K562 (cell line): ENCODE data around the gene PRRT1. TPM values are rescaled to one million over a fixed set of nuclear protein-coding genes. Genes with fewer than 3 reads are reported as not detected.

Experiments
- ATAC-seq: fragments of 200-7000 bp; cut with Tn5 transposase; 3 replicates; pipeline ENCODE4 v1.9.1; 2020; ENCODE audit warnings: moderate library complexity
- BruUV-seq: library from RNA; stranded (reverse); fragments of 400-500 nt; replicated peaks from 2 replicates; lab custom pipeline; 2021; lab: Mats Ljungman, UMichigan
- CTCF ChIA-PET: fragments of 300-600 bp; formaldehyde crosslinking; extraction: SDS; loops from one replicate; lab custom pipeline; 2021; ENCODE audit warnings: low intra/inter-chr PET ratio; lab: Yijun Ruan, JAX
- POLR2A ChIA-PET: fragments of 300-600, 350-650 bp; sonication (Branson Sonifier 250); formaldehyde crosslinking; extraction: SDS; loops from one replicate; lab custom pipeline; 2021; ENCODE audit warnings: antibody characterized with exemption, inconsistent platforms; lab: Yijun Ruan, JAX
- DNase-seq, 4 experiments: peaks; one replicate each; pipeline versions ENCODE4 v3.0.0 to v3.0.0-alpha.2; 2011 to 2018; ENCODE audit warnings: low spot score in 3 of 4, mixed read lengths in 3 of 4; ENCODE audit errors: extremely low read depth in 1 of 4
- FAIRE-seq: peaks from 2 replicates; lab custom pipeline; 2011; peaks lifted over from hg19 to GRCh38; lab: Jason Lieb, UNC
- H2AFZ ChIP-seq: 2 replicates; pipeline ENCODE4 v1.6.0; 2011; ENCODE audit warnings: low read depth, low read length, control low read depth, inconsistent platforms
- H3K27ac ChIP-seq: fragments of 200-600 bp; 3 replicates; pipeline ENCODE4 v1.8.0; 2011; ENCODE audit warnings: low read depth, mild to moderate bottlenecking, control low read depth, inconsistent platforms, low read length, moderate library complexity, mixed read lengths; ENCODE audit errors: extremely low read depth
- H3K27me3 ChIP-seq, 2 experiments: fragments of 300-600 bp in 1 of 2; 2 replicates in 1 of 2; 3 replicates in 1 of 2; pipeline versions ENCODE4 v1.6.0 to v1.8.0; 2011; ENCODE audit warnings: inconsistent platforms in 2 of 2, low read length in 2 of 2, mild to moderate bottlenecking in 1 of 2, mixed read lengths in 1 of 2, moderate library complexity in 1 of 2; ENCODE audit not compliant: control insufficient read depth in 2 of 2, insufficient read depth in 2 of 2
- H3K36me3 ChIP-seq: fragments of 300-600 bp; 3 replicates; pipeline ENCODE4 v1.8.0; 2011; ENCODE audit warnings: mild to moderate bottlenecking, low read length, inconsistent platforms; ENCODE audit not compliant: control insufficient read depth, insufficient read depth
- H3K4me1 ChIP-seq, 2 experiments: fragments of 200-600 bp in 1 of 2; replicated peaks in 1 of 2; 2 replicates in 1 of 2; 3 replicates in 1 of 2; pipeline versions ENCODE4 v1.5.1 to v1.8.0; 2011; ENCODE audit warnings: inconsistent platforms in 2 of 2, low read length in 2 of 2, mild to moderate bottlenecking in 1 of 2, mixed read lengths in 1 of 2, moderate library complexity in 1 of 2; ENCODE audit not compliant: control insufficient read depth in 2 of 2, insufficient read depth in 2 of 2
- H3K4me2 ChIP-seq: 2 replicates; pipeline ENCODE4 v1.6.1; 2011; ENCODE audit warnings: low read length, control low read depth, inconsistent platforms, mixed read lengths; ENCODE audit not compliant: insufficient read depth
- H3K4me3 ChIP-seq: fragments of 200-600 bp; sonication (generic), shearing (Covaris generic); 2 replicates; pipeline ENCODE4 v1.5.1; 2016; ENCODE audit warnings: control low read depth, inconsistent platforms
- H3K79me2 ChIP-seq: fragments of 200-600 bp; 3 replicates; pipeline ENCODE4 v1.8.0; 2011; ENCODE audit warnings: low read length, inconsistent platforms; ENCODE audit not compliant: control insufficient read depth, insufficient read depth
- H3K9ac ChIP-seq, 2 experiments: 2 replicates each; pipeline versions ENCODE4 v1.6.0 to v1.6.1; 2011; ENCODE audit warnings: low read depth in 2 of 2, low read length in 2 of 2, control low read depth in 1 of 2, inconsistent platforms in 1 of 2, mild to moderate bottlenecking in 1 of 2, mixed read lengths in 1 of 2; ENCODE audit not compliant: insufficient read depth in 1 of 2
- H3K9me1 ChIP-seq: one replicate; pipeline ENCODE4 v1.6.0; 2011; ENCODE audit warnings: inconsistent platforms, mild to moderate bottlenecking, low read length, moderate library complexity; ENCODE audit not compliant: control insufficient read depth, insufficient read depth
- H3K9me3 ChIP-seq: replicated peaks from 2 replicates; pipeline ENCODE4 v1.5.1; 2011; ENCODE audit warnings: low read depth, low read length, inconsistent platforms; ENCODE audit not compliant: control insufficient read depth, insufficient read depth
- H4K20me1 ChIP-seq: replicated peaks from 2 replicates; pipeline ENCODE4 v1.6.1; 2011; ENCODE audit warnings: low read length, inconsistent platforms, mixed read lengths; ENCODE audit not compliant: control insufficient read depth, insufficient read depth
- CHD1 ChIP-seq: fragments of 200-600 bp; sonication (generic); IDR thresholded peaks from one replicate; pipeline ENCODE4 v1.6.1; 2012; ENCODE audit warnings: mild to moderate bottlenecking, moderate library complexity, low read length, inconsistent platforms
- DNMT1 ChIP-seq: fragments of 450-650 bp; IDR thresholded peaks from 2 replicates; pipeline ENCODE4 v1.6.1; 2016; ENCODE audit warnings: antibody characterized with exemption, mild to moderate bottlenecking
- EGR1 ChIP-seq: fragments of 450-650 bp; conservative IDR thresholded peaks from 2 replicates; pipeline ENCODE4 v1.6.1; 2017; ENCODE audit warnings: mild to moderate bottlenecking
- ETV5 ChIP-seq: sonication (generic); formaldehyde crosslinking; IDR thresholded peaks from 2 replicates; pipeline ENCODE4 v1.4.0; 2020; ENCODE audit warnings: low read depth, mild to moderate bottlenecking, missing genetic modification reagents
- HCFC1 ChIP-seq: IDR thresholded peaks from 2 replicates; pipeline ENCODE4 v1.6.1; 2012; ENCODE audit warnings: low read depth, low read length, improper control_type of control experiment
- HMG20A ChIP-seq: fragments of 450-650 bp; formaldehyde crosslinking; conservative IDR thresholded peaks from 2 replicates; pipeline ENCODE4 v1.4.0; 2020; ENCODE audit warnings: mild to moderate bottlenecking, mixed read lengths
- KLF16 ChIP-seq: IDR thresholded peaks from 2 replicates; pipeline ENCODE4 v1.6.1; 2016; ENCODE audit warnings: antibody characterized with exemption
- MECOM ChIP-seq: fragments of 250-450 bp; sonication (Bioruptor Pico); IDR thresholded peaks from 2 replicates; pipeline ENCODE4 v1.8.0; 2022; ENCODE audit warnings: inconsistent platforms
- NEUROD1 ChIP-seq: fragments of 150-350 bp; IDR thresholded peaks from 2 replicates; pipeline ENCODE4 v1.6.1; 2014; ENCODE audit warnings: borderline replicate concordance, low read length, low read depth; ENCODE audit not compliant: partially characterized antibody
- RBM15 ChIP-seq: fragments of 200-400 bp; formaldehyde crosslinking; IDR thresholded peaks from 2 replicates; pipeline ENCODE4 v1.6.1; 2018; ENCODE audit warnings: mild to moderate bottlenecking, low read length, moderate library complexity; ENCODE audit not compliant: insufficient read depth
- SIN3A ChIP-seq, 2 experiments: fragments of 150-350 bp in 1 of 2; IDR thresholded peaks; 2 replicates each; pipeline ENCODE4 v1.6.1; 2011 to 2016; ENCODE audit warnings: borderline replicate concordance in 2 of 2, low read depth in 2 of 2, low read length in 2 of 2, mild to moderate bottlenecking in 2 of 2, moderate library complexity in 2 of 2; ENCODE audit not compliant: control insufficient read depth in 1 of 2
- SIN3B ChIP-seq: fragments of 450-650 bp; IDR thresholded peaks from 2 replicates; pipeline ENCODE4 v1.6.1; 2017; ENCODE audit warnings: low read depth, mild to moderate bottlenecking, moderate library complexity
- ZKSCAN1 ChIP-seq: fragments of 150-350 bp; IDR thresholded peaks from 2 replicates; pipeline ENCODE4 v1.6.1; 2016; ENCODE audit warnings: low read depth, low read length
- WGBS: fragments of 100-300 bp; shearing (Covaris generic); methylation state at CpG from one replicate; pipeline ENCODE4 v1.1.6; 2016; ENCODE audit warnings: low coverage, mixed read lengths; ENCODE audit not compliant: insufficient coverage; ENCODE audit errors: missing lambda C conversion rate; 5-methylcytosine and 5-hydroxymethylcytosine counted together
- in situ Hi-C: fragments of 300-500 bp; cut with MboI; formaldehyde crosslinking; loops from 4 replicates; pipeline ENCODE4 v1.15.0; 2018; ENCODE audit warnings: inconsistent platforms, mixed read lengths
- intact Hi-C: fragments of 100-400 bp; cut with micrococcal nuclease; formaldehyde crosslinking; loops from 2 replicates; pipeline ENCODE4 v1.14.2; 2022
- polyA plus RNA-seq, 8 experiments: library from polyadenylated mRNA; depleted of rRNA in 4 of 8; stranded (reverse) in 5 of 8; unstranded in 3 of 8; fragments of >200 nt; fragmentation: Nextera tagmentation in 2 of 8; fragmentation: Illumina TruSeq in 1 of 8; extraction: Ambion mirVana in 2 of 8; extraction: Trizol in 1 of 8; gene quantifications; 2 replicates each; pipeline versions ENCODE4 v1.2.1 to v1.2.3, GENCODE V29; 2011 to 2014; ENCODE audit warnings: inconsistent platforms in 1 of 8, missing spikeins in 1 of 8
- total RNA-seq, 7 experiments: library from RNA; depleted of rRNA in 6 of 7; stranded (reverse); fragments of >200 nt in 6 of 7; fragmentation: Illumina TruSeq in 2 of 7; extraction: Trizol in 2 of 7; gene quantifications; 2 replicates each; pipeline versions ENCODE4 v1.2.1 to v1.2.3, GENCODE V29; 2011 to 2021; ENCODE audit warnings: low replicate concordance in 1 of 7
- TF ChIP-seq, protein P1 (sequence below): fragments of 250-450 bp; sonication (Bioruptor Pico); IDR thresholded peaks from 2 replicates; pipeline ENCODE4 v1.8.0; 2022; ENCODE audit warnings: inconsistent platforms, mild to moderate bottlenecking, moderate library complexity, borderline replicate concordance
- TF ChIP-seq, protein P2 (sequence below): sonication (generic); formaldehyde crosslinking; IDR thresholded peaks from 2 replicates; pipeline ENCODE4 v1.5.0; 2020; ENCODE audit warnings: missing genetic modification reagents
- TF ChIP-seq, protein P3 (sequence below): fragments of 450-650 bp; IDR thresholded peaks from 2 replicates; pipeline ENCODE4 v1.6.1; 2016; ENCODE audit warnings: borderline replicate concordance

PRRT1 gene
- total and polyA plus RNA-seq, 9 of the 15 experiments (the other 6 are each of a cell fraction or from before 2014, with no cell fraction given), result 0.14 to 3.5 (median 0.41) TPM

DNA sequence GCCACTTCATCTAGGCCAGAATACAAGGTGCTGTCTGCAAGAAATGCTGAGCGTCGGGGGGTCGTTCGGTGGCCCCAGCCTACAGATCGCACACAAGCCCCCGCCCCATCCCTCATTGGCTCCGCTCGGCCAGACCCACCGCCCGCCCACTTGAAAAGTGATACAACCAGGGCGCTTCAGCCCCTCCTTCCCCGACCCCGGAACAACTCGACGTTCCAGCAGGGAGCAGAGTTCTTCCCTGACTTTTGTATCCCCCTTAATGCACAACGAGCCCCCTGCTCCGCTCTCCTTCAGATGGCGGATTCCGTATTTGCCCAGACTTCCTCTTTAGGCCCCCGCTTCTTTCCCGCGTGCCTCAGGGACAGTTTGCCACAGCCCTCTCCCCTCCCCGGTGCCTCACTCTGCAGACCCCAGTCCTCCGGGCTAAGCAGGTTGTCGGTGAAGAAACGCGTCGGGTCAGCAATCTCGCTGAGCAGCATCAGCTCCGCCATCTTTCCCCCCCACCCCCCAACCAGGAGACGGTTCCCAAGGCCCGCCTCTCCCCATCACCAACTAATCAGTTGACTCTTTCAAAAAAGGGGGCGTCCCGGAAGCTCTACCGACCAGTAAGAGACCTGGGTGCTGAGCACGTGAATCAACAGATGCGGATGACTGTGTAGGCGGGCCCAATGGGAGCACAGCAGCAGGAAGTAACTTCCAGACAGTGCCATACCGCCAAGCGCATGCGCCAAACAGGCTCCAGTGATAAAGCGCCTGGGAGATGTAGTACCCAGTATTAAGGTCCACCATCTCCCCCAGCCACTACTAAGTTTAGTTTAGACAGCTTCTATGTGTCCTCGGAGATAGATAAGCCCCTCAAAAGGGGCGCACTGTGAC is 23.8 kb downstream of the PRRT1 start, which contains the start of gene ATF6B:
Gene ATF6B (minus strand): TSS at position 530 of the 876 bp plus-strand sequence. CDS start 39 bp downstream, at position 491.
- intact Hi-C loops, result loop anchor here (2.0 kb wide), 1 partner anchor 389 kb away; no protein-coding TSS in a partner anchor
- H3K36me3 ChIP-seq, result peaks cover 39% of the 10 kb centered on the region; the same call in 2 of the 3 replicates
- peaks cover 31 to 32% of the 10 kb centered on the region in 2 experiments for H3K4me1 ChIP-seq
- CTCF ChIA-PET, result interaction anchor here (0.8 to 1.1 kb wide), 2 partner anchors 9 to 26 kb away, joined by 3 to 4 read pairs; partner anchors contain the start of gene PPT2
- H3K4me2 ChIP-seq, result peak within 1 kb of the TSS; percentile 99
- DNase-seq, result peak; percentile 97 to 100 (median 98)
- H3K9me3 ChIP-seq, result no peaks in the 10 kb centered on the region
- no peaks in the 10 kb centered on the region for H3K9me1 ChIP-seq
- peak; percentile 88 for ATAC-seq
- H2AFZ ChIP-seq, result peak within 1 kb of the TSS; percentile 94
- H3K4me3 ChIP-seq, result peak within 1 kb of the TSS; percentile 91
- peaks cover 39% of the 10 kb centered on the region for H3K79me2 ChIP-seq
- FAIRE-seq, result peak; percentile 98
- H3K27ac ChIP-seq, result peak within 1 kb of the TSS; percentile 86
- POLR2A ChIA-PET, result interaction anchor here (0.6 to 3.9 kb wide), 14 partner anchors 9 to 293 kb away, joined by 3 to 20 read pairs (median 6); partner anchors contain the start of gene RNF5
- H3K9ac ChIP-seq, result peak within 1 kb of the TSS; percentile 90 to 94
- H4K20me1 ChIP-seq, result no peaks in the 10 kb centered on the region
- BruUV-seq, result TSS peak; percentile 34
- in situ Hi-C loops, result no loop called here
- no peaks in the 10 kb centered on the region for H3K27me3 ChIP-seq
- WGBS, result under 1% methylated on average over 44 of the region's 44 CpGs
- TF ChIP-seq, protein P1, sequence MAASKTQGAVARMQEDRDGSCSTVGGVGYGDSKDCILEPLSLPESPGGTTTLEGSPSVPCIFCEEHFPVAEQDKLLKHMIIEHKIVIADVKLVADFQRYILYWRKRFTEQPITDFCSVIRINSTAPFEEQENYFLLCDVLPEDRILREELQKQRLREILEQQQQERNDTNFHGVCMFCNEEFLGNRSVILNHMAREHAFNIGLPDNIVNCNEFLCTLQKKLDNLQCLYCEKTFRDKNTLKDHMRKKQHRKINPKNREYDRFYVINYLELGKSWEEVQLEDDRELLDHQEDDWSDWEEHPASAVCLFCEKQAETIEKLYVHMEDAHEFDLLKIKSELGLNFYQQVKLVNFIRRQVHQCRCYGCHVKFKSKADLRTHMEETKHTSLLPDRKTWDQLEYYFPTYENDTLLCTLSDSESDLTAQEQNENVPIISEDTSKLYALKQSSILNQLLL (CRISPR knock-in tag), result no peak
- TF ChIP-seq ZKSCAN1 (0 out of 2 replicates have a peak, but pooled peaks have one; percentile 23), HCFC1 (peak; percentile 84), DNMT1 (peak; percentile 77; the same call in 1 of the 2 replicates), NEUROD1 (peak; percentile 52), HMG20A (no peak), MECOM (0 out of 2 replicates have a peak, but pooled peaks have one; percentile 24), ETV5 (CRISPR knock-in tag) (0 out of 2 replicates have a peak, but pooled peaks have one; percentile 12), KLF16 (no peak), CHD1 (peak; percentile 98), EGR1 (peak; percentile 90), SIN3B (peak; percentile 88), SIN3A (IDR thresholded peaks at IDR 0.05; ENCODE audit: borderline replicate concordance in 2 of 2, control insufficient read depth in 1 of 2, low read depth in 2 of 2, low read length in 2 of 2) (peak in 1 of 2 experiments; percentile 31; a peak in 1 of 4 replicates), RBM15 (no peak)
- TF ChIP-seq, protein P2, sequence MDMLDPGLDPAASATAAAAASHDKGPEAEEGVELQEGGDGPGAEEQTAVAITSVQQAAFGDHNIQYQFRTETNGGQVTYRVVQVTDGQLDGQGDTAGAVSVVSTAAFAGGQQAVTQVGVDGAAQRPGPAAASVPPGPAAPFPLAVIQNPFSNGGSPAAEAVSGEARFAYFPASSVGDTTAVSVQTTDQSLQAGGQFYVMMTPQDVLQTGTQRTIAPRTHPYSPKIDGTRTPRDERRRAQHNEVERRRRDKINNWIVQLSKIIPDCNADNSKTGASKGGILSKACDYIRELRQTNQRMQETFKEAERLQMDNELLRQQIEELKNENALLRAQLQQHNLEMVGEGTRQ (CRISPR knock-in tag), result peak; percentile 93
- TF ChIP-seq, protein P3, sequence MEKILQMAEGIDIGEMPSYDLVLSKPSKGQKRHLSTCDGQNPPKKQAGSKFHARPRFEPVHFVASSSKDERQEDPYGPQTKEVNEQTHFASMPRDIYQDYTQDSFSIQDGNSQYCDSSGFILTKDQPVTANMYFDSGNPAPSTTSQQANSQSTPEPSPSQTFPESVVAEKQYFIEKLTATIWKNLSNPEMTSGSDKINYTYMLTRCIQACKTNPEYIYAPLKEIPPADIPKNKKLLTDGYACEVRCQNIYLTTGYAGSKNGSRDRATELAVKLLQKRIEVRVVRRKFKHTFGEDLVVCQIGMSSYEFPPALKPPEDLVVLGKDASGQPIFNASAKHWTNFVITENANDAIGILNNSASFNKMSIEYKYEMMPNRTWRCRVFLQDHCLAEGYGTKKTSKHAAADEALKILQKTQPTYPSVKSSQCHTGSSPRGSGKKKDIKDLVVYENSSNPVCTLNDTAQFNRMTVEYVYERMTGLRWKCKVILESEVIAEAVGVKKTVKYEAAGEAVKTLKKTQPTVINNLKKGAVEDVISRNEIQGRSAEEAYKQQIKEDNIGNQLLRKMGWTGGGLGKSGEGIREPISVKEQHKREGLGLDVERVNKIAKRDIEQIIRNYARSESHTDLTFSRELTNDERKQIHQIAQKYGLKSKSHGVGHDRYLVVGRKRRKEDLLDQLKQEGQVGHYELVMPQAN, result peak; percentile 86
